Measurements from ENCODE around the gene ZNF410.

The ZNF410 gene

DNA sequence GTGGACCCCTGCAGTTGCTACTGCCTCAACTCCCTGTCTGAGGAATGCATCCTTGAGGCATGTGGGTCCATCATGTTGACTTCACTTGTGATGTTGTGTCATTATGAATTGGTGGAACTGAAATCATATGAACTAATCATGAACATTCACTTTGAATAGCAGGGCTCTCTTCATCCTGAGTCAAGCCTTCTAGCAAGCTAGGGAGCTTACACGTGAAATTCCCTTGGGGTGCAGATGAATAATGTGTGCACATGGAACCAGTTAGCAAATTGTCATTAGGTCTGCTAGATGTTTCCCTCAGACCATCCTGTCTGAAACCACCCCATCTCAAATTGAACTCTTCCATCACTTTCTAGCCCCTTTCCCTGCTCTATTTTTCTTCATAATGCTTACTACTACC lies 67.1 kb downstream of the ZNF410 start:
- no peak for DNase-seq (ENCODE audit: low read depth in 3 of 3)

DNA sequence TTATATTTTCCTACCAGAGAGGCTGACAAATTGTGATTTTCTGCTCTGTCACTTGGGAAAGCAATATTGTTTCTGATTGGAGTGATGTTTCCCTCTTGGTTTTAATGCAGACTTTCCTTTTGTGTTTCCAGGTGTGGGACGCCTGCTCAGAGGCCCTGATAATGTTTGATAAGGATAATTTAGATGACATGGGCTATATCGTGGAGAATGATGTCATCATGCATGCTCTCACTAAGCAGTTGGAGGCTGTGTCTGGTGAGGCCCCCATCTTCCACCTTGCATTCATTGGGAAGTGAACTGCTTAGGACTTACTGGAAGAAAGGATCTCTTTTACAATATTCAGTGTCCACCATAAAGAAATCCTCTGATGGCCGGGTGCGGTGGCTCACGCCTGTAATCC lies 69.0 kb downstream of the ZNF410 start:
- DNase-seq (ENCODE audit: low read depth in 3 of 3) = no peak

DNA sequence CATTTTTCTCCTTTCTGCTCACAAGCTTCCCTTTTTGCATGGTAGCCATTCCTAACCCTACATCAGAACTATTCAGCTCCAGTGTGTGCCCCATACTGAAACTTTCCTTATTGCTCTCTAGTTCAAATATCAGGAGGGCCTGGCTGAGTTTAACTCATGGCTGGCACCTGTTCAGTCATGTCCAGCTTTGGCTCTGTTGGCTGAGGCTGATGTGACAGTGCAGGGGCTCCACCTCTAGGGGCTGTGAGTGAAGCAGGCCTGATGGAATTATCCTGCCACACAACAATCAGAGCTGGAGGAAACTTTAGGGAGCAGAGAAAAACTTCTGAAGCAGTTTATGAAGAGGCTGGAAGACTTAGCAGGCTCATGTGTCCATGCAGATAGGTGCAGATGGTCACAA lies 71.9 kb downstream of the ZNF410 start:
- no peak for DNase-seq (ENCODE audit: low read depth in 3 of 3)

DNA sequence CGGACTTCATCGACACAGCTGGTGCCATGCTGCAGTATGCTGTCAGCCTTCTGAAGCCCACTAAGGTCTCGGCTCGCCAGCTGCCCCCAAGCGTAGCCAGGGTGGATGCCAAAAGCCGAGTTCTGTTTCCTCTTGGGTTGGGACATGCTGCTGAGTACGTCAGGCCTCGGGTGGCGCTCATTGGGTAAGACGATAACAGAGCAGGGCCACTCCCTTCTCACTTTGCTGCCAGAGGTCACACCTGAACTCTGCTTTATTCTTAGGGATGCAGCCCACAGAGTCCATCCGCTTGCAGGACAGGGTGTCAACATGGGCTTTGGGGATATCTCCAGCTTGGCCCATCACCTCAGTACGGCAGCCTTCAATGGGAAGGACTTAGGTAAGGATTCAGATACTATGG lies 74.5 kb downstream of the ZNF410 start:
- no peak for DNase-seq (ENCODE audit: low read depth in 3 of 3)

DNA sequence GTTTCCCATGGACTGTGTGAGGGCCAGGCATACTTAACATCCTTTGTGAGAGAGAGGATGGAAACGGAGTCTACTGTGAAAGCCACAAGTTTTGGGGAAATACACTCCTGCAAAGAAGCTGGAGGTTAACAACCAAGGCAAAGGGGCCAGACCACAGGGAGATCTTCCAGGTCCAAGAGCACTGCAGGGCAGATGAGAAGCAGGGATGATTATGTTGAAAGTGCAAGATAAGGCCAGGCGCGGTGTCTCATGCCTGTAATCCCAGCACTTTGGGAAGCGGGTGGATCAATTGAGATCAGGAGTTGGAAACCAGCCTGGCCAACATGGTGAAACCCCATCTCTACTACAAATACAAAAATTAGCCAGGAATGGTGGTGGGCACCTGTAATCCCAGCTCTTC lies 78.6 kb downstream of the ZNF410 start:
- no peak for DNase-seq (ENCODE audit: low read depth in 3 of 3)

DNA sequence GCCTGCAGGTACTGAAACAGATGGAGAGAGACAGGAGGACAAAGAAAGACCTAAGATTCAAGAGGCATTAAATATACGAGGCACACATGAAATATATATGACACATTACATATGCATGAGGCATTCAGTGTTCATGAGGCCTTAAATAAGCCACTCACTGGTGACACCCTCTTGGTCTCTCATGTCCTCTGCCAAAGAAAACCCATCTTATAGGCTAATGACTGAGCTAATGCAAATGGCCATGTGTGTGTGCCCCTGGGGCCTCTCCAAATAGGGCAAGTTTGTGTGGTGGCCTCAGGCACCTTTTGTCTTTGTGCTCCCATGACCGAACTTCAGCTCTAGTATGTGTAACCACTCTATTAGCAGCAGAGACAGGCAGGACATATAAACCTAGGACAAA lies 82.2 kb downstream of the ZNF410 start:
- DNase-seq (ENCODE audit: low read depth in 3 of 3) = no peak

DNA sequence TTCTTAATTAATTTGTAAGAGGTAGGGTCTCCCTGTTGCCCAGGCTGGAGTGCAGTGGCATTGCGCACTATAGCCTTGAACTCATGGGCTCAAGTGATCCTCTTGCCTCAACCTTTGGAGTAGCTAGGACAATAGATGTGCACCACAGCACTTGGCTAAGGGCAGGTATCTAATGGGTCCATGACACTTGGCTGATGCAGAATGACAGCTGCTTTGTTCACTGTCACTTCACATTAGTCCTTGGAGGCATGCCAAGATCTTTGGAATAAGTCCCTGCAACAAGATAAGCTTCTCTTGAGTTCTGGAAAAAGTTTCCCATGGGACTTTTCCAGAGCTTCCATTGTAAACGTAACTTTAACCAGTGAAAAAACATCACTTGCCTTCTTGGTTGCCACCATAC lies 86.8 kb downstream of the ZNF410 start:
- no peak for DNase-seq (ENCODE audit: low read depth in 3 of 3)

DNA sequence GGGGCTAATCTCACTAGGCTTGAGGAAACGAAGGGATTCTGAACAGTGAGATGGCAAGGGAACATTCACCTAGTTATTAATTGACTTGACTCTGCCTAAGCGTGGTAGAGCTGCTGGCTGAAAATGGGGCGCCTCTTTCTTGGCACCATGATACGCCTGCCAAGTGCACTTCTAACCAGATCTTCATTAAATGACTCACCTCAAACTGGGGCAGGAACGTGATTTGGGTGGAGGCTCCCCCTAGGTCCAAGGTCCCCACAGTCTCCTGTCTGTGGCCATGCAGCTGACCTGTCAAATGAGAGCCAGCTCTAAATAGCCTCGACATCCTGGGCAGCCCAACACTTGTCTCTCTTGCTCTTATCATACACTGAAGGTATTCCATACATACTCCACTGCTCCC lies 89.5 kb downstream of the ZNF410 start:
- DNase-seq (ENCODE audit: low read depth in 3 of 3) = no peak

DNA sequence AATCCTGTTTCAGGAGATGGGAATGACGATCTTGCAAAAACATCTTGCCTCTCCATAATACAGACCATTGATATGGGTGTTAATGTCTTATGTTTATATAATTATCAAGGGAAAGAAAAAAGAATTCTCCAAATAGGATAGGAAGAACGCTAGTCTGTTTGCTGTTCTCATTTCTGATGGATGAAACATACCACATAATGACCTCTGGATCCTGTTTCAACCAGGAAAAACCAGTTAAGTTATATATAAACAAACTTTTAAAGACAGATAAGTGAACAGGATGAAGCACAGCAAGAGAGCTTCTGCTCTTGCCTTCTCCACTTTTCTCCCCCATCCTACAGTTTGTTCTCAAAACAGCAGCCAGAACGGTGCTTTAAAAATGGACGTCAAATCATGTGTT lies 91.2 kb downstream of the ZNF410 start:
- no peak for DNase-seq (ENCODE audit: low read depth in 3 of 3)
